OCI-LY1 (cell line): ENCODE results near the gene LTB4R.

ENCODE experiments used
- EZH2 ChIP-seq: fragments of 200-600 bp; sonication (generic), shearing (Covaris generic); IDR thresholded peaks from 2 replicates; pipeline ENCODE4 v1.8.0; 2017; ENCODE audit warnings: borderline replicate concordance, mixed run types, mild to moderate bottlenecking, antibody characterized with exemption, low read length, moderate library complexity, mixed read lengths
- TF ChIP-seq, protein P1 (sequence below): fragments of 200-600 bp; sonication (generic), shearing (Covaris generic); IDR thresholded peaks from 2 replicates; pipeline ENCODE4 v1.5.1; 2017; ENCODE audit warnings: mild to moderate bottlenecking, antibody characterized with exemption, low read length, moderate library complexity, mixed read lengths

DNA sequence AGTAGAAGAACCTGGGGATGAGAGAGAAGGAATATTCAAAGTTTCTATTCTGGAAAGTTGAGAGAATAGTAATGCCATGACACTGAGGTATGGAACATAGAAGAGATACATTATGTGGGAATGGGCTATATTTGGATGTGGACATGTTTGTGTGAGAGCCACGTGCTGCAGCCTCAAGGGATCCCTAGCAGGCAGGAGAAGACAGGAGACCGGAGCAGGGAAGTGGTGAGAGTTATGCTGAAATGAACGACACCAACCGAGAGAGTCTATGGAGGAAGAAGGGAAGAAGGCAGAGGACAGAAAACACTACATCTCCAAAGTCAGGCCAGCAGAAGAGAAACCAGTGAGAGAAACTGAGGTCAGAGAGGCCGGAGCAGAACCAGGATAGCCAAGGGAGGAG lies 38.4 kb downstream of the LTB4R start:
- TF ChIP-seq, protein P1, sequence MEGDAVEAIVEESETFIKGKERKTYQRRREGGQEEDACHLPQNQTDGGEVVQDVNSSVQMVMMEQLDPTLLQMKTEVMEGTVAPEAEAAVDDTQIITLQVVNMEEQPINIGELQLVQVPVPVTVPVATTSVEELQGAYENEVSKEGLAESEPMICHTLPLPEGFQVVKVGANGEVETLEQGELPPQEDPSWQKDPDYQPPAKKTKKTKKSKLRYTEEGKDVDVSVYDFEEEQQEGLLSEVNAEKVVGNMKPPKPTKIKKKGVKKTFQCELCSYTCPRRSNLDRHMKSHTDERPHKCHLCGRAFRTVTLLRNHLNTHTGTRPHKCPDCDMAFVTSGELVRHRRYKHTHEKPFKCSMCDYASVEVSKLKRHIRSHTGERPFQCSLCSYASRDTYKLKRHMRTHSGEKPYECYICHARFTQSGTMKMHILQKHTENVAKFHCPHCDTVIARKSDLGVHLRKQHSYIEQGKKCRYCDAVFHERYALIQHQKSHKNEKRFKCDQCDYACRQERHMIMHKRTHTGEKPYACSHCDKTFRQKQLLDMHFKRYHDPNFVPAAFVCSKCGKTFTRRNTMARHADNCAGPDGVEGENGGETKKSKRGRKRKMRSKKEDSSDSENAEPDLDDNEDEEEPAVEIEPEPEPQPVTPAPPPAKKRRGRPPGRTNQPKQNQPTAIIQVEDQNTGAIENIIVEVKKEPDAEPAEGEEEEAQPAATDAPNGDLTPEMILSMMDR, result no peak
- no peak for TF ChIP-seq EZH2
